WTC11 (cell line): Measurements from ENCODE around the gene LRRC3B. TPM values are rescaled to one million over a fixed set of nuclear protein-coding genes. Genes with fewer than 3 reads are reported as not detected.

Experiments used
- ATAC-seq: fragments of 200-7000 bp; cut with Tn5 transposase; 2 replicates; pipeline ENCODE4 v1.10.0; 2021; ENCODE audit warnings: mild to moderate bottlenecking, moderate library complexity
- CTCF ChIA-PET: fragments of 300-600 bp; sonication (Branson Sonifier 250); formaldehyde crosslinking; loops from one replicate; lab custom pipeline; 2021; ENCODE audit warnings: antibody characterized with exemption; lab: Charles Lee
- POLR2A ChIA-PET: fragments of 350-600 bp; sonication (Branson Sonifier 250); formaldehyde crosslinking; loops from one replicate; lab custom pipeline; 2021; ENCODE audit warnings: antibody characterized with exemption; lab: Charles Lee
- DNase-seq: peaks from one replicate; pipeline ENCODE4 v3.0.0; 2021; ENCODE audit warnings: low spot score
- H3K27ac Mint-ChIP-seq: 2 replicates; pipeline ENCODE4 v1.8.0; 2021; ENCODE audit warnings: mixed read lengths
- H3K27me3 Mint-ChIP-seq: 2 replicates; pipeline ENCODE4 v1.8.0; 2021; ENCODE audit warnings: low read depth, mild to moderate bottlenecking, moderate library complexity, mixed read lengths
- H3K36me3 Mint-ChIP-seq: 2 replicates; pipeline ENCODE4 v1.8.0; 2021; ENCODE audit warnings: mixed read lengths
- H3K4me1 Mint-ChIP-seq: 2 replicates; pipeline ENCODE4 v1.8.0; 2022; ENCODE audit warnings: mixed read lengths
- H3K4me3 Mint-ChIP-seq: 2 replicates; pipeline ENCODE4 v1.8.0; 2021; ENCODE audit warnings: mild to moderate bottlenecking, moderate library complexity, mixed read lengths
- H3K9me3 Mint-ChIP-seq: 2 replicates; pipeline ENCODE4 v1.8.0; 2021; ENCODE audit warnings: mixed read lengths
- ATF1 ChIP-seq: sonication (generic); formaldehyde crosslinking; IDR thresholded peaks from 2 replicates; pipeline ENCODE4 v1.8.1; 2023; ENCODE audit warnings: mild to moderate bottlenecking, moderate library complexity, missing genetic modification reagents
- CBFB ChIP-seq: sonication (generic); formaldehyde crosslinking; IDR thresholded peaks from 2 replicates; pipeline ENCODE4 v1.8.1; 2022; ENCODE audit warnings: mild to moderate bottlenecking, low read depth, missing genetic modification reagents
- CREB1 ChIP-seq: sonication (generic); formaldehyde crosslinking; IDR thresholded peaks from 2 replicates; pipeline ENCODE4 v1.8.0; 2023; ENCODE audit warnings: mild to moderate bottlenecking, missing genetic modification reagents
- FOXK1 ChIP-seq: sonication (generic); formaldehyde crosslinking; IDR thresholded peaks from 2 replicates; pipeline ENCODE4 v1.8.0; 2022; ENCODE audit warnings: mild to moderate bottlenecking, moderate library complexity, missing genetic modification reagents
- GRHL2 ChIP-seq: fragments of 250-450 bp; sonication (Bioruptor Pico); IDR thresholded peaks from 2 replicates; pipeline ENCODE4 v1.8.0; 2022; ENCODE audit warnings: mild to moderate bottlenecking, moderate library complexity; ENCODE audit not compliant: insufficient replicate concordance, severe bottlenecking
- JAZF1 ChIP-seq: fragments of 250-450 bp; sonication (Bioruptor Pico); IDR thresholded peaks from 2 replicates; pipeline ENCODE4 v1.9.0; 2021; ENCODE audit warnings: moderate library complexity, mild to moderate bottlenecking, inconsistent platforms
- NFYB ChIP-seq: sonication (generic); formaldehyde crosslinking; conservative IDR thresholded peaks from 2 replicates; pipeline ENCODE4 v1.8.0; 2022; ENCODE audit warnings: low read depth, missing genetic modification reagents
- RELA ChIP-seq: sonication (generic); formaldehyde crosslinking; IDR thresholded peaks from 2 replicates; pipeline ENCODE4 v1.8.1; 2022; ENCODE audit warnings: missing genetic modification reagents, mild to moderate bottlenecking, borderline replicate concordance
- RORB ChIP-seq: fragments of 250-450 bp; sonication (Bioruptor Pico); IDR thresholded peaks from 2 replicates; pipeline ENCODE4 v1.9.0; 2021; ENCODE audit warnings: mild to moderate bottlenecking
- SP1 ChIP-seq: sonication (generic); formaldehyde crosslinking; conservative IDR thresholded peaks from 2 replicates; pipeline ENCODE4 v1.8.1; 2022; ENCODE audit warnings: missing genetic modification reagents
- TEAD1 ChIP-seq: sonication (generic); formaldehyde crosslinking; IDR thresholded peaks from 2 replicates; pipeline ENCODE4 v1.8.0; 2022; ENCODE audit warnings: mild to moderate bottlenecking, missing genetic modification reagents
- ZNF219 ChIP-seq: sonication (generic); formaldehyde crosslinking; IDR thresholded peaks from 2 replicates; pipeline ENCODE4 v1.8.0; 2023; ENCODE audit warnings: missing genetic modification reagents, mild to moderate bottlenecking, borderline replicate concordance
- ZNF396 ChIP-seq: fragments of 250-450 bp; sonication (Bioruptor Pico); IDR thresholded peaks from 2 replicates; pipeline ENCODE4 v1.8.0; 2021; ENCODE audit warnings: mild to moderate bottlenecking, moderate library complexity, borderline replicate concordance
- ZNF671 ChIP-seq: fragments of 250-450 bp; sonication (Bioruptor Pico); IDR thresholded peaks from 2 replicates; pipeline ENCODE4 v1.8.0; 2021; ENCODE audit warnings: mild to moderate bottlenecking
- total RNA-seq: library from RNA; stranded (reverse); gene quantifications from 3 replicates; pipeline ENCODE4 v1.2.3, GENCODE V29; 2021
- TF ChIP-seq, protein P1 (sequence below): sonication (generic); formaldehyde crosslinking; IDR thresholded peaks from 2 replicates; pipeline ENCODE4 v1.8.0; 2022; ENCODE audit warnings: mild to moderate bottlenecking, missing genetic modification reagents
- TF ChIP-seq, protein P2 (sequence below): sonication (generic); formaldehyde crosslinking; IDR thresholded peaks from 2 replicates; pipeline ENCODE4 v1.8.1; 2022; ENCODE audit warnings: missing genetic modification reagents, borderline replicate concordance
- TF ChIP-seq, protein P3 (sequence below): sonication (generic); formaldehyde crosslinking; IDR thresholded peaks from 2 replicates; pipeline ENCODE4 v1.8.0; 2022; ENCODE audit warnings: mild to moderate bottlenecking, missing genetic modification reagents
- TF ChIP-seq, protein P4 (sequence below): fragments of 250-450 bp; sonication (Bioruptor Pico); IDR thresholded peaks from 2 replicates; pipeline ENCODE4 v1.9.0; 2021; ENCODE audit warnings: moderate library complexity, mild to moderate bottlenecking, inconsistent platforms, borderline replicate concordance

The LRRC3B gene
- total RNA-seq, 1 experiment from 2014 or later, result 5.3 TPM

DNA sequence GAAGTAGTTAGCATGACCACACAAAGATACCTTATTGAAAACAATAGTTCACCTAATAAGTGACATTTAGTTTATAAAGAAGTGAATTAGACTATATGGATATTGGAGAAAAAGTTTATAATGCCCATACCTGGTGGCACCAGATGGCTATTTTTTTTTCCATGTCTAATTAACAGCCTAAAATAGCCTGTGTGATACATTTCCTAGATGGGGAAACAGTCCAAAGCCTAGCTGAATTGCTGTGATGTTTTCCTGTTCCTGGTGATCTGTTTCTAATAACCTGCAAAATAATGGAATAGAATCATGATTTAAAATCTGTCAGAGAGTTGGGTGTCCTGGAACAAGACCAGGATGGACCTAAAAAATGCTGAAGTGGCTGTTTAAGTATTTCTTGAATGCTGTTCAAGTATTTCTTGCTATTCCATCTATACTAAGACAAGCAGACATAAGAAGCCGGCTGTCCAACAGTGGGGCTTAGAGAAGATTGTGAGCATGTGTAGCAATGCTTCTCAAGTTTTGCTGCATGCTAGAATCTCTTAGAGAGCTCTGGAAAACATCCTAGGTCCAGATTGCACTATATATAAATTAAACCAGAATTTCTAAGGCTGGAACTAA is 31.3 kb downstream of the LRRC3B start:
- TF ChIP-seq, protein P1, sequence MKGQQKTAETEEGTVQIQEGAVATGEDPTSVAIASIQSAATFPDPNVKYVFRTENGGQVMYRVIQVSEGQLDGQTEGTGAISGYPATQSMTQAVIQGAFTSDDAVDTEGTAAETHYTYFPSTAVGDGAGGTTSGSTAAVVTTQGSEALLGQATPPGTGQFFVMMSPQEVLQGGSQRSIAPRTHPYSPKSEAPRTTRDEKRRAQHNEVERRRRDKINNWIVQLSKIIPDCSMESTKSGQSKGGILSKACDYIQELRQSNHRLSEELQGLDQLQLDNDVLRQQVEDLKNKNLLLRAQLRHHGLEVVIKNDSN (CRISPR knock-in tag), result no peak
- TF ChIP-seq JAZF1 (CRISPR knock-in tag), result no peak
- TF ChIP-seq ZNF396, result no peak

DNA sequence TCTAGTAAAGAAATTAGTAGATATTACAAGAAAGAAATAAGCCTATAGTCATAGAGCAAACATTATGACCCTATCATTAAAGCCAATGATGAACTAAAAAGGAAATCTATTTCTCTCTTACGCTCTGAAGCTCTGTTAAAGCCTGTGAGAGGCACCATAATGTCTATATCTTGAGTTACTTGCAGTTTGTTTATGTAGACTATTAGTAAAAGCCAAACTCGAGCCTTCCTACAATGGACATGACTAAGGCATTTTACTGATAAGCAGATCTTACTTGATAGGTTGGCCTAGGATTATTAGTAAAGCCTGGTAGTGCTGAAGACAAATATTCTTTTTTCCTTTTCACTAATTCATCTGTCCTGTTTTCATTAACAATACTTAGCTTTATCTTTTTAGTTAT is 32.7 kb downstream of the LRRC3B start:
- H3K4me3 Mint-ChIP-seq, result no peak overlapping the region
- H3K9me3 Mint-ChIP-seq, result no peaks in the 10 kb centered on the region
- H3K4me1 Mint-ChIP-seq, result peaks cover 27% of the 10 kb centered on the region
- H3K27ac Mint-ChIP-seq, result no peak overlapping the region
- ChIA-PET CTCF (no interaction called here), POLR2A (no interaction called here)
- DNase-seq (no peak), ATAC-seq (no peak)
- TF ChIP-seq FOXK1 (CRISPR knock-in tag) (no peak), ZNF671 (CRISPR knock-in tag) (no peak), TEAD1 (CRISPR knock-in tag) (no peak), NFYB (CRISPR knock-in tag) (no peak), ATF1 (CRISPR knock-in tag) (no peak), RORB (CRISPR knock-in tag) (no peak), SP1 (CRISPR knock-in tag) (no peak), CBFB (CRISPR knock-in tag) (no peak), ZNF219 (CRISPR knock-in tag) (no peak), RELA (no peak), CREB1 (CRISPR knock-in tag) (no peak)
- TF ChIP-seq, protein P2, sequence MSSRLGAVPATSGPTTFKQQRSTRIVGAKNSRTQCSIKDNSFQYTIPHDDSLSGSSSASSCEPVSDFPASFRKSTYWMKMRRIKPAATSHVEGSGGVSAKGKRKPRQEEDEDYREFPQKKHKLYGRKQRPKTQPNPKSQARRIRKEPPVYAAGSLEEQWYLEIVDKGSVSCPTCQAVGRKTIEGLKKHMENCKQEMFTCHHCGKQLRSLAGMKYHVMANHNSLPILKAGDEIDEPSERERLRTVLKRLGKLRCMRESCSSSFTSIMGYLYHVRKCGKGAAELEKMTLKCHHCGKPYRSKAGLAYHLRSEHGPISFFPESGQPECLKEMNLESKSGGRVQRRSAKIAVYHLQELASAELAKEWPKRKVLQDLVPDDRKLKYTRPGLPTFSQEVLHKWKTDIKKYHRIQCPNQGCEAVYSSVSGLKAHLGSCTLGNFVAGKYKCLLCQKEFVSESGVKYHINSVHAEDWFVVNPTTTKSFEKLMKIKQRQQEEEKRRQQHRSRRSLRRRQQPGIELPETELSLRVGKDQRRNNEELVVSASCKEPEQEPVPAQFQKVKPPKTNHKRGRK (CRISPR knock-in tag), result no peak
- TF ChIP-seq, protein P3, sequence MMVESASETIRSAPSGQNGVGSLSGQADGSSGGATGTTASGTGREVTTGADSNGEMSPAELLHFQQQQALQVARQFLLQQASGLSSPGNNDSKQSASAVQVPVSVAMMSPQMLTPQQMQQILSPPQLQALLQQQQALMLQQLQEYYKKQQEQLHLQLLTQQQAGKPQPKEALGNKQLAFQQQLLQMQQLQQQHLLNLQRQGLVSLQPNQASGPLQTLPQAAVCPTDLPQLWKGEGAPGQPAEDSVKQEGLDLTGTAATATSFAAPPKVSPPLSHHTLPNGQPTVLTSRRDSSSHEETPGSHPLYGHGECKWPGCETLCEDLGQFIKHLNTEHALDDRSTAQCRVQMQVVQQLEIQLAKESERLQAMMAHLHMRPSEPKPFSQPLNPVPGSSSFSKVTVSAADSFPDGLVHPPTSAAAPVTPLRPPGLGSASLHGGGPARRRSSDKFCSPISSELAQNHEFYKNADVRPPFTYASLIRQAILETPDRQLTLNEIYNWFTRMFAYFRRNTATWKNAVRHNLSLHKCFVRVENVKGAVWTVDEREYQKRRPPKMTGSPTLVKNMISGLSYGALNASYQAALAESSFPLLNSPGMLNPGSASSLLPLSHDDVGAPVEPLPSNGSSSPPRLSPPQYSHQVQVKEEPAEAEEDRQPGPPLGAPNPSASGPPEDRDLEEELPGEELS, result no peak
- TF ChIP-seq, protein P4, sequence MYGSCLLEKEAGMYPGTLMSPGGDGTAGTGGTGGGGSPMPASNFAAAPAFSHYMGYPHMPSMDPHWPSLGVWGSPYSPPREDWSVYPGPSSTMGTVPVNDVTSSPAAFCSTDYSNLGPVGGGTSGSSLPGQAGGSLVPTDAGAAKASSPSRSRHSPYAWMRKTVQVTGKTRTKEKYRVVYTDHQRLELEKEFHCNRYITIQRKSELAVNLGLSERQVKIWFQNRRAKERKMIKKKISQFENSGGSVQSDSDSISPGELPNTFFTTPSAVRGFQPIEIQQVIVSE, result no peak
- no peaks in the 10 kb centered on the region for H3K36me3 Mint-ChIP-seq
- no peaks in the 10 kb centered on the region for H3K27me3 Mint-ChIP-seq

More for the DNA sequence above, 31.3 kb downstream of the LRRC3B start:
- DNase-seq (no peak), ATAC-seq (no peak)
- ChIA-PET POLR2A (no interaction called here), CTCF (interaction anchor here (0.6 to 1.3 kb wide), 2 partner anchors 58 to 66 kb away, joined by 3 to 4 read pairs; no protein-coding TSS in a partner anchor)
- Mint-ChIP-seq H3K27me3 (no peaks in the 10 kb centered on the region), H3K27ac (no peak overlapping the region), H3K9me3 (no peaks in the 10 kb centered on the region), H3K36me3 (no peaks in the 10 kb centered on the region), H3K4me3 (no peak overlapping the region), H3K4me1 (peaks cover 15% of the 10 kb centered on the region)

DNA sequence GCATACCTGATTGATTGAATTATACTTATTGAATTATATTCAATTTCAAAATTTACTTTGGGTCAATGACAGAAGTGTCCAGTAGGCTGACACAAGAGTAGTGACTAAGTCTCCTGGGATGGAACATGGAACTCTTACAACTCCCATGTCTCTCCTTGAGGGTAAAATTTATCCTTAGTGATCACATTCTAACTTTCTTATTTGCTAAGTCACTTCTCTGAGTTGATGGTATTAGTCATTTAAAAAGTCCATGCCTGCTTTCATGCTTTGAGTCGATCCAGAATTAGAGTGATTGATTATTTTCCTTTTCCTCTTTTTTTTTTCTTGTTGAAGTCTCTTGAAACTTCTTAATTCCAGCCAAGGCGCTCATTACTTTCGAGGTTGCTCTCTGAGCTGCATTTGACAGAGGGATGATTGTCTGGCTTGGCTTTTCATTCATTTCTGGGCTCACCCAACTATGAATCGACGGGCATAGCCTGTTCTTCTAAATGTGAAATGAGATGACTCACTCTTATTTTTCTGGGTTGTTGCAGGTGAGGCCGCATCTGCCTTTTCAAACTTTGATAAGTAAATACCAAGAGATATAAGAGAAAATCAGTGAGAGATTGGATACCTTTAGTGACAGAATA is 34.9 kb downstream of the LRRC3B start:
- Mint-ChIP-seq H3K27me3 (no peaks in the 10 kb centered on the region), H3K9me3 (peaks cover 12% of the 10 kb centered on the region), H3K4me1 (peaks cover 27% of the 10 kb centered on the region), H3K36me3 (peaks cover 11% of the 10 kb centered on the region), H3K27ac (no peak overlapping the region), H3K4me3 (no peak overlapping the region)
- DNase-seq (no peak), ATAC-seq (no peak)
- POLR2A ChIA-PET, result no interaction called here
- TF ChIP-seq GRHL2, result no peak
- CTCF ChIA-PET, result no interaction called here
